ENCODE measurements around the gene BPTF. TPM values are rescaled to one million over a fixed set of nuclear protein-coding genes. Genes with fewer than 3 reads are reported as not detected.
A peak's percentile ranks its signal among the peaks of the same experiment; 100 is the strongest.
"Not testable (repeated sequence)": the region's sequence is repeated elsewhere in the genome, so short reads cannot be mapped to it uniquely, and the experiment has no call there.

Gene BPTF
- total RNA-seq, 1 donor from 2014 or later, result 76.6 TPM

DNA sequence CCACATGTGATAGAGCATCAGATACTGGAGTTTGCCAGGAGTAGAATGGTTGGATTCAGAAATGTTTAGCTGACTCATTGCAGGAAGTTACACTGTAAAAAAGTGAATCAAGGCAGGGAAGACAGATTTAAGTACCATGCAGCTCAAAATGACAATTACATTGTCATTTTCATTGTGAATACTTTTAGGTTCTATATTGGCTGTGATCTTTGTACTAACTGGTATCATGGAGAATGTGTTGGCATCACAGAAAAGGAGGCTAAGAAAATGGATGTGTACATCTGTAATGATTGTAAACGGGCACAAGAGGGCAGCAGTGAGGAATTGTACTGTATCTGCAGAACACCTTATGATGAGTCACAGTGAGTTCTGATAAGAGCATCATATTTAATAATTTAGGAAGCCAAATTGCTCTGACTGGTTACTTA lies 137.9 kb downstream of the BPTF start:
- not testable (repeated sequence) for H3K4me1 Mint-ChIP-seq (ENCODE audit: low read depth); H3K4me3 Mint-ChIP-seq; H3K27me3 Mint-ChIP-seq (ENCODE audit: insufficient read depth); H3K9me3 Mint-ChIP-seq
- DNase-seq (ENCODE audit: low spot score), result peak; percentile 52
- intact Hi-C loops (cut with micrococcal nuclease), result loop anchor here (1.0 to 5.0 kb wide), 4 partner anchors 34 to 649 kb away; partner anchors contain the start of gene C17orf58
- Mint-ChIP-seq H3K27ac (peak overlapping the region; percentile 71), H3K36me3 (ENCODE audit: low read depth) (peaks cover 22% of the 10 kb centered on the region)

DNA sequence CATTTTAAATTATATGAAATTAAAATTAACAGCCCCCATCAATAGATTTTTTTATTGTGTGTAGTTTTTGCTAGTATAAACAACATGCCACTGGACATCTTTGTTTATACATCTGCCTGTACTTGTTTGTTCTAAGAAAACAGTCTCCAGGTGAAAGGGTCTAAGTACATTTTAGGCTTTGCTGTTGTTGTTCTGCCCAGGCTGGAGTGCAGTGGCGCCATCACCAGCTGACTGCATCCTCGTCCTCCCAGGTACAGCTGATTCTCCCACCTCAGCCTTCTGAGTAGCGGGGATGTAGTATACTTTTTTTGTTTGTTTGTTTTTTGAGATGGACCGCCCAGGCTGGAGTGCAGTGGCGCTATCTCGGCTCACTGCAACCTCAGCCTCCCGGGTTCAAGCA lies 145.5 kb downstream of the BPTF start:
- DNase-seq (ENCODE audit: low spot score), result no peak
- Mint-ChIP-seq H3K9me3 (no peaks in the 10 kb centered on the region), H3K36me3 (ENCODE audit: low read depth) (peaks cover 9% of the 10 kb centered on the region), H3K4me1 (ENCODE audit: low read depth) (no peaks in the 10 kb centered on the region), H3K27me3 (ENCODE audit: insufficient read depth) (no peaks in the 10 kb centered on the region), H3K4me3 (no peak overlapping the region), H3K27ac (no peak overlapping the region)
- intact Hi-C loops (cut with micrococcal nuclease), result no loop called here

DNA sequence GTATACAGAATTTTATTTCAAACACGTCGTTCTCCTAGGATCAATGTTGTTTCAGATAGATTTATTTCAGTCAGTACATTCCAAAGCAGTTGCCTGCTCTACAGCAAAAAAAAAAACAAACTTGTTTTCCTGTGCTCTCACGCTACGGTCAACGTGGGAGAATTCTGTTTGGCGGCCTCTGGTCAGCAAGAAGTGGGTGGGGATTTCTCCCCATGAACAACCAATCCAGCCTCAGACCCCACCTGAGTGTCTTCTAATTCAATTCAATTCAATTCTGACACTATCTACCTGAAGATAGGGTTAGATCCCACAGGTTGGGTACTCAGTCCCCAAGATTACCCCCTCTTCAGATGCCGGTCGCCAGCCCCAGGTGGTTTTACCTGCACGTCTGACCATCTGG lies 148.9 kb downstream of the BPTF start:
- DNase-seq (ENCODE audit: low spot score), result no peak
- H3K27ac Mint-ChIP-seq, result no peak overlapping the region
- intact Hi-C loops (cut with micrococcal nuclease), result no loop called here
- H3K4me3 Mint-ChIP-seq, result no peak overlapping the region
- H3K36me3 Mint-ChIP-seq (ENCODE audit: low read depth), result peaks cover 18% of the 10 kb centered on the region
- H3K27me3 Mint-ChIP-seq (ENCODE audit: insufficient read depth), result no peaks in the 10 kb centered on the region
- no peaks in the 10 kb centered on the region for H3K9me3 Mint-ChIP-seq
- H3K4me1 Mint-ChIP-seq (ENCODE audit: low read depth), result no peaks in the 10 kb centered on the region

DNA sequence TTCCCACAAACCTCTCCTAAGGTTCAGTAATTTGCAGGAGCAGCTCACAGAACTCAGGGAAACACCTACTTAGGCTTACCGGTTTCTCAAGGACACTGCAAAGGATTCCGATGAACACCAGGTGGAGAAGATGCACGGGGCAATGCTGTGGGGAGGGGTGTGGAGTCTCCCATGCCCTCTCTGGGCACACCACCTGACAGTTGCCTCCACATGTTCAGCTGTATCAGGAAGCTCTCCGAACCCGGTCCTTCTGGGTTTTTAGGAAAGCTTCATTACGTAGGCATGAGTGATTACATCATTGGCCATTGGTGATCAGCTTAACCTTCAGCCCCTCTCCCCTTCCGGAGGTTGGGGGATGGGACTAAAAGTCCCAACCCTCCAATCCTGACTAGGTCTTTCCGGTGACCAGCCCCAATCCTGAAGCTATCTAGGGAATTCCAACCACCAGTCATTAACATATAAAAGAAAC lies 149.3 kb downstream of the BPTF start:
- Mint-ChIP-seq H3K9me3 (no peaks in the 10 kb centered on the region), H3K36me3 (ENCODE audit: low read depth) (peaks cover 18% of the 10 kb centered on the region), H3K4me3 (no peak overlapping the region), H3K27ac (no peak overlapping the region), H3K4me1 (ENCODE audit: low read depth) (no peaks in the 10 kb centered on the region), H3K27me3 (ENCODE audit: insufficient read depth) (no peaks in the 10 kb centered on the region)
- no peak for DNase-seq (ENCODE audit: low spot score)
- intact Hi-C loops (cut with micrococcal nuclease), result no loop called here

DNA sequence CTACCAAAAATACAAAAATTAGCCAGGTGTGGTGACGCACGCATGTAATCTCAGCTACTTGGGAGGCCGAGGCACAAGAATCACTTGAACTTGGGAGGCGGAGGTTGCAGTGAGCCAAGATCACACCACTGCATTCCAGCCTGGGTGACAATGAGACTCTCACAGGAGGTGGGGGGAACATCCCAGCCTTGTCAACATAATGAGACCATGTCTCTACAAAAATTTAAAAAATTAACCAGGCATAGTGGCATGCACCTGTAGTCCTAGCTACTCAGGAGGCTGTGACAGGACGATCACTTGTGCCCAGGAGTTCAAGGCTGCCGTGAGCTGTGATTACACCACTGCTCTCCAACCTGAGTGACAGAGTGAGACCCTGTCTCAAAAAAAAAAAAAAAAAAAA lies 151.0 kb downstream of the BPTF start:
- H3K9me3 Mint-ChIP-seq; H3K4me1 Mint-ChIP-seq (ENCODE audit: low read depth); intact Hi-C loops (cut with micrococcal nuclease); H3K27ac Mint-ChIP-seq; H3K4me3 Mint-ChIP-seq; DNase-seq (ENCODE audit: low spot score); H3K27me3 Mint-ChIP-seq (ENCODE audit: insufficient read depth): not testable (repeated sequence)
- peaks cover 22% of the 10 kb centered on the region for H3K36me3 Mint-ChIP-seq (ENCODE audit: low read depth)

DNA sequence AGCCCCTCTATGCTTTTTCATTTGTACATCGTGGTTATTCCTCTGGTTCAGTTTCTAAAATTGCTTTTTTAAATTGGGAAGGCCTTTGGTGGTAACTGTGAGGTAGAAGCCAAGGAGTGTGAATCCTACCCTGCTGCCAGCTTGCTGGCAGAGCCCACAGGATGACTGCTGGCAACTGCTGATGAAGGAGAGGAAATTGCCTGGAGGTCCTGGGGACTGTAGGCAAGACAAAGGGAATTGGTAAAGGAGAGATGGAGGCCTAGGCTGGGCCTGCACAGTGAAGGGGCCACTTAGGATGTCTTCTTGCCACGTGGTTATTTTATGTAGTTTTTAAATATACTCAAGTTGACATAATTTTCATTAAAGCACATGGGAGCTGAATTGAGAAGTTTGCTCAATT lies 155.2 kb downstream of the BPTF start:
- Mint-ChIP-seq H3K4me3 (no peak overlapping the region), H3K9me3 (no peaks in the 10 kb centered on the region), H3K27ac (no peak overlapping the region), H3K36me3 (ENCODE audit: low read depth) (peaks cover 19% of the 10 kb centered on the region), H3K27me3 (ENCODE audit: insufficient read depth) (no peaks in the 10 kb centered on the region), H3K4me1 (ENCODE audit: low read depth) (peaks cover 6% of the 10 kb centered on the region)
- no peak for DNase-seq (ENCODE audit: low spot score)
- intact Hi-C loops (cut with micrococcal nuclease), result no loop called here

DNA sequence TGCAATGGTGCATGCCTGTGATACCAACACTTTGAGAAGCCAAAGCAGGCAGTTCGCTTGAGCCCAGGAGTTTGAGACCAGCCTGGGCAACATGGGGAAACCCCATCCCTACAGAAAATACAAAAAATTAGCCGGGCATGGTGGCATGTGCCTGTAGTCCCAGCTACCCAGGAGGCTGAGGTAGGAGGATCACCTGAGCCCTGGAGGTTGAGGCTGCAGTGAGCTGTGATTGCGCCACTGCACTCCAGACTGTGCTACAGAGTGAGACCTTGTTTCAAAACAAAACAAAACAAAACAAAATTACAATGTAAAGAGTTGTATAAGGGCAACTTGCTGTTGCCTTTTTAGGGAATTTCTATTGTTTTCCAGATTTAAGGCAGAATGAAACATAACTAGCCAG lies 155.6 kb downstream of the BPTF start:
- H3K4me3 Mint-ChIP-seq; H3K27ac Mint-ChIP-seq; H3K27me3 Mint-ChIP-seq (ENCODE audit: insufficient read depth); H3K4me1 Mint-ChIP-seq (ENCODE audit: low read depth); DNase-seq (ENCODE audit: low spot score); H3K9me3 Mint-ChIP-seq; intact Hi-C loops (cut with micrococcal nuclease): not testable (repeated sequence)
- peaks cover 16% of the 10 kb centered on the region for H3K36me3 Mint-ChIP-seq (ENCODE audit: low read depth)

DNA sequence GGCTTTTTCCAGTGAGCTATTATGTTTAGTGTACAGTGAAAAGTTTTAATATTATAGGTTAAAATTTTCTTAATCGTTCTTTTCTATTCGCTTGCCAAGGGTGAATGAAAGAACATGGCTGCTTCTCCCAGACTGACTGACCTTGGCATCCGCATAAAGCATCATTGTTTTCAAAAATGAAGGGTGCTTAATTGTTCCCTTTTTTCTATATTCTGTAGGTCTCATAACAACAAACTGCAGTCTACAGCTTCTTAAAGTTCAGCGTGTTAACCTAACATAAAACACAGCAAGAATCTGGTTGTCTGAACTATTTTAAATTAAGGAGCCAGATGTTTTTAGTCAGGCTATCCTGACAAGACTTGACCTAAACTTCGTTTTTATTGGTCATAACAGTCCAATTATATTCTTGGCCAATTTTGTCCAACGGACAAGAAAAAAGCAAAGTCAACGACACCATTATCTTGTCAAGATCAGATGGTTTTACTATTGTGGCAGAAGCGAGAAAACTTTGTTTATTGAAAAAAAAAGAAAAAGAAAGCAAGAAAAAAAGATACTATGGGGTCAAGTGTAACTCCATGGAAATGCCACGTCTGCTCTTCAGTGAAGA lies 156.8 kb downstream of the BPTF start:
- Mint-ChIP-seq H3K27me3 (ENCODE audit: insufficient read depth) (no peaks in the 10 kb centered on the region), H3K4me3 (no peak overlapping the region)

DNA sequence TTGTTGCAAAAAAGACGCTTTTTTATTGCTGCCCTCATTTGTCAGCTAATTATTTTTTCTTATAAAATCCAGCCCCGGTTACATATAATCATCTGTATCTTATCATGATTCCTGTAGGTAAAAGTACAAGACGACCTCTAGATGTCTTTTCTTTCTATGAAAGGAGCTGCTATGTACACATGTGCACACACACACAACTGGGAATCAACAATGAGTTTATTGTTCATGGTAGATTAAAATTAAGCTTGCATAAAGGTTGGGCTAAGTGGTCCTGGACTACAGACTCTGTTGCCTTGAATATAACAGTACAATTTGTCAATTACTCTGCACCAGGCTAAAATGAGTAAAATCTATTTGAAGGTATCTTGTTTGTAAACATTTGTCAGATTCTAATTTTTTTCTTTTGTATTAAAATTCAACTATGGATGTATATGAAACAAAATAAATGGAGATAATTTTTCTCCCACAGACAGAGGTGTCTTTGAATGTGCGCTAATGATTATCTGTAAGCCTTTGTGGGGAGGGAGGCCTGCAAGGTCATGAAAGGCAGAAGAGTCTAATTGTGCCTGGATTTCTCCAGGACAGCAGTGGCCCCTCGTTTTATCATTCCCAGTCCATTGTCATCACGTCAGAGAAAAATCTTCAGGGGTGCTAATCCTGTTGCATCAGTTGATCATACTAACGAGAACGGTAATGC lies 157.5 kb downstream of the BPTF start:
- no peak for DNase-seq (ENCODE audit: low spot score)
- H3K27ac Mint-ChIP-seq, result no peak overlapping the region
- H3K9me3 Mint-ChIP-seq, result no peaks in the 10 kb centered on the region
- peaks cover 6% of the 10 kb centered on the region for H3K4me1 Mint-ChIP-seq (ENCODE audit: low read depth)
- H3K4me3 Mint-ChIP-seq, result no peak overlapping the region
- peaks cover 11% of the 10 kb centered on the region for H3K36me3 Mint-ChIP-seq (ENCODE audit: low read depth)
- intact Hi-C loops (cut with micrococcal nuclease), result no loop called here
- no peaks in the 10 kb centered on the region for H3K27me3 Mint-ChIP-seq (ENCODE audit: insufficient read depth)

More for the DNA sequence above, 156.8 kb downstream of the BPTF start:
- Mint-ChIP-seq H3K4me1 (ENCODE audit: low read depth) (peaks cover 6% of the 10 kb centered on the region), H3K9me3 (no peaks in the 10 kb centered on the region), H3K36me3 (ENCODE audit: low read depth) (peaks cover 11% of the 10 kb centered on the region), H3K27ac (no peak overlapping the region)
- intact Hi-C loops (cut with micrococcal nuclease), result no loop called here
- no peak for DNase-seq (ENCODE audit: low spot score)

DNA sequence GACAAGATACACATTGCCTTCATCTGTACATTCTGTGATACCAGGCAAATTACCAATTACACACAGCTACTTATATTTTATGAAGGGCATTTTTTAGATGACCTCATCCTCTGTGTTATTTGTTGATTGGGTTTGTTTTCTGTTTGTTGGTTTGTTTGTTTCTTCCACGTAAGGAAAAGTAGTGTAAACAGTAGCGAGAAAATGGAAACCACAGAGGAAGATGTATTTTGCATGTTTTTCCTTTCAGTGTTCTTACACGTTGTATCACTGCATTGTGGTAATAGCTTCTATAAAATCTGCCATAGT lies 158.0 kb downstream of the BPTF start:
- DNase-seq (ENCODE audit: low spot score), result no peak
- H3K4me1 Mint-ChIP-seq (ENCODE audit: low read depth), result peaks cover 6% of the 10 kb centered on the region
- H3K27ac Mint-ChIP-seq, result no peak overlapping the region
- H3K27me3 Mint-ChIP-seq (ENCODE audit: insufficient read depth), result no peaks in the 10 kb centered on the region
- H3K9me3 Mint-ChIP-seq, result no peaks in the 10 kb centered on the region
- intact Hi-C loops (cut with micrococcal nuclease), result no loop called here
- no peak overlapping the region for H3K4me3 Mint-ChIP-seq
- peaks cover 11% of the 10 kb centered on the region for H3K36me3 Mint-ChIP-seq (ENCODE audit: low read depth)

DNA sequence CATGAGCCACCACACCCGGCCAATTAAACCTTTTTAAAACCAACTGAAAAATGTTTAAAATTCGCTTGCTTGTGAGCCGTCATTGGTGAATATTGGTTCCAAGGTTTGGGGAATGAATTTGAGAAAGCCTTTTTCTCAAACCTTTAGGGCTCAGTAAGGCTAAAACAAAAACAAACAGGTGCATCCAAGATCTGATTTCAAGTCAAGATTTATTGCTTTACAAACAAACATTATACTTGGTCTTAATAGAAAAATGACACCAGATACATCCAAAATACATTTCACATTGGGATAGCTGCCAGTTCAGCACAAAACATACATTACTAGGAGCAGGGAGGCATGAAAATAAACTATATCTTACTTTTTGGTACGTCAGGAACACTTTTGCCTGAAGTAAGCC lies 165.6 kb downstream of the BPTF start:
- peaks cover 12% of the 10 kb centered on the region for H3K27me3 Mint-ChIP-seq (ENCODE audit: insufficient read depth)
- peaks cover 23% of the 10 kb centered on the region for H3K4me1 Mint-ChIP-seq (ENCODE audit: low read depth)
- no peak overlapping the region for H3K4me3 Mint-ChIP-seq
- DNase-seq (ENCODE audit: low spot score), result no peak
- H3K36me3 Mint-ChIP-seq (ENCODE audit: low read depth), result peaks cover 7% of the 10 kb centered on the region
- intact Hi-C loops (cut with micrococcal nuclease), result loop anchor here (10.0 kb wide), 1 partner anchor 214 kb away; no protein-coding TSS in a partner anchor
- no peaks in the 10 kb centered on the region for H3K9me3 Mint-ChIP-seq
- no peak overlapping the region for H3K27ac Mint-ChIP-seq

DNA sequence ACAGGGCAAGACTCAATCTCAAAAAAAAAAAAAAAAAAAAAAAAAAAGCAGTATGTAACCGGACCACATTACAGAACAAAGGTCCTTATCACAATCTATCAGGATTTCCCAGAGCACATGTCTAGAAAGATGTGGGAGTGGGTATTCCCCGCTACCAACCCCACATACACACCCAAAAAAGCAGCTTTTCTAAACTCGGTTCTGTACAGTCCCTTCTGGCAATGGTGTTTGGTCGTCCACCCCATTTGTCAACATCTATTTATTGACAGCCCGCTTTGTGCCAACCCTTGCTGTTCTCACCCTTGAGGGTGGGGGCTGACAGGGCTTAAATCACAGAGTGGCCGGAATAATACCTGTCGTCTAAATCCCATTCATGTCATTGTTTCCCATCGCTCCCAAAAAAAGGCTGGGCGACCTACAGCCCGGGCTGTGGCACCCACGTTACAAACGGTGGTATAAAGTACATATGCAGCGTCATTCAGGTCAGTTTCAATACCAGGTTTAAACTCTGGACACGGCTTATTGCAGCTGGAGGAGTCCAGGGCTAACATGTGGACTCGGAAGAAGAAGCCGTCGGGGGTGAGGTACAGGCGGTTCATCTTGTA lies 167.3 kb downstream of the BPTF start:
- Mint-ChIP-seq H3K9me3 (no peaks in the 10 kb centered on the region), H3K27ac (peak overlapping the region; percentile 86), H3K27me3 (ENCODE audit: insufficient read depth) (peaks cover 19% of the 10 kb centered on the region), H3K4me3 (peak overlapping the region; percentile 89), H3K36me3 (ENCODE audit: low read depth) (peaks cover 7% of the 10 kb centered on the region), H3K4me1 (ENCODE audit: low read depth) (peaks cover 30% of the 10 kb centered on the region)
- DNase-seq (ENCODE audit: low spot score), result no peak
- intact Hi-C loops (cut with micrococcal nuclease), result loop anchor here (2.0 to 10.0 kb wide), 4 partner anchors 42 to 1334 kb away; partner anchors contain the start of genes ABCA5 and KPNA2

Measured in activated T-helper 1 cell treated with anti-CD3 and anti-CD28 coated beads, Interleukin-12 subunit alpha, Interleukin-12 subunit beta, Interleukin-2, Interleukin-4 antibody, amounts not matched to agents 30 ng/mL and 10 ng/mL and 1 ng/mL, durations not matched to agents 14 hours and 24 hours and 36 hours (primary cell).